Fibroblast of lung (primary cell): ENCODE measurements around the gene DEK.

ENCODE experiments used
- EZH2 ChIP-seq: IDR thresholded peaks from 2 replicates; pipeline ENCODE4 v1.5.1; 2012; ENCODE audit warnings: low read length, control low read depth, mild to moderate bottlenecking; ENCODE audit errors: missing control alignments
- TF ChIP-seq, protein P1 (sequence below), 2 donors: IDR thresholded peaks in 1 of 2; conservative IDR thresholded peaks in 1 of 2; 1 replicate in 1 of 2; 2 replicates in 1 of 2; pipeline ENCODE4 v1.5.1; 2011 to 2012; ENCODE audit warnings: low read length in 2 of 2, control low read depth in 1 of 2, inconsistent platforms in 1 of 2, low read depth in 1 of 2, mild to moderate bottlenecking in 1 of 2

- TF ChIP-seq, protein P1, sequence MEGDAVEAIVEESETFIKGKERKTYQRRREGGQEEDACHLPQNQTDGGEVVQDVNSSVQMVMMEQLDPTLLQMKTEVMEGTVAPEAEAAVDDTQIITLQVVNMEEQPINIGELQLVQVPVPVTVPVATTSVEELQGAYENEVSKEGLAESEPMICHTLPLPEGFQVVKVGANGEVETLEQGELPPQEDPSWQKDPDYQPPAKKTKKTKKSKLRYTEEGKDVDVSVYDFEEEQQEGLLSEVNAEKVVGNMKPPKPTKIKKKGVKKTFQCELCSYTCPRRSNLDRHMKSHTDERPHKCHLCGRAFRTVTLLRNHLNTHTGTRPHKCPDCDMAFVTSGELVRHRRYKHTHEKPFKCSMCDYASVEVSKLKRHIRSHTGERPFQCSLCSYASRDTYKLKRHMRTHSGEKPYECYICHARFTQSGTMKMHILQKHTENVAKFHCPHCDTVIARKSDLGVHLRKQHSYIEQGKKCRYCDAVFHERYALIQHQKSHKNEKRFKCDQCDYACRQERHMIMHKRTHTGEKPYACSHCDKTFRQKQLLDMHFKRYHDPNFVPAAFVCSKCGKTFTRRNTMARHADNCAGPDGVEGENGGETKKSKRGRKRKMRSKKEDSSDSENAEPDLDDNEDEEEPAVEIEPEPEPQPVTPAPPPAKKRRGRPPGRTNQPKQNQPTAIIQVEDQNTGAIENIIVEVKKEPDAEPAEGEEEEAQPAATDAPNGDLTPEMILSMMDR (conservative IDR thresholded peaks at IDR 0.05 in 1 of 2, IDR thresholded peaks at IDR 0.05 in 1 of 2; ENCODE audit: low read depth in 1 of 2, low read length in 2 of 2): no peak
- no peak for TF ChIP-seq EZH2
Observed at GRCh38 chr6:18265787-18266522, 1.6 kb upstream of the DEK start.
